GM19397 (cell line): ENCODE measurements around the gene NPTN.
"Not testable (repeated sequence)": the region's sequence is repeated elsewhere in the genome, so short reads cannot be mapped to it uniquely, and the experiment has no call there.

Experiments
- ATAC-seq: cut with Tn5 transposase; IDR thresholded peaks from one replicate; pipeline ENCODE4 v1.9.1; 2021; ENCODE audit warnings: mild to moderate bottlenecking, moderate library complexity; ENCODE audit not compliant: unreplicated experiment

The NPTN gene

DNA sequence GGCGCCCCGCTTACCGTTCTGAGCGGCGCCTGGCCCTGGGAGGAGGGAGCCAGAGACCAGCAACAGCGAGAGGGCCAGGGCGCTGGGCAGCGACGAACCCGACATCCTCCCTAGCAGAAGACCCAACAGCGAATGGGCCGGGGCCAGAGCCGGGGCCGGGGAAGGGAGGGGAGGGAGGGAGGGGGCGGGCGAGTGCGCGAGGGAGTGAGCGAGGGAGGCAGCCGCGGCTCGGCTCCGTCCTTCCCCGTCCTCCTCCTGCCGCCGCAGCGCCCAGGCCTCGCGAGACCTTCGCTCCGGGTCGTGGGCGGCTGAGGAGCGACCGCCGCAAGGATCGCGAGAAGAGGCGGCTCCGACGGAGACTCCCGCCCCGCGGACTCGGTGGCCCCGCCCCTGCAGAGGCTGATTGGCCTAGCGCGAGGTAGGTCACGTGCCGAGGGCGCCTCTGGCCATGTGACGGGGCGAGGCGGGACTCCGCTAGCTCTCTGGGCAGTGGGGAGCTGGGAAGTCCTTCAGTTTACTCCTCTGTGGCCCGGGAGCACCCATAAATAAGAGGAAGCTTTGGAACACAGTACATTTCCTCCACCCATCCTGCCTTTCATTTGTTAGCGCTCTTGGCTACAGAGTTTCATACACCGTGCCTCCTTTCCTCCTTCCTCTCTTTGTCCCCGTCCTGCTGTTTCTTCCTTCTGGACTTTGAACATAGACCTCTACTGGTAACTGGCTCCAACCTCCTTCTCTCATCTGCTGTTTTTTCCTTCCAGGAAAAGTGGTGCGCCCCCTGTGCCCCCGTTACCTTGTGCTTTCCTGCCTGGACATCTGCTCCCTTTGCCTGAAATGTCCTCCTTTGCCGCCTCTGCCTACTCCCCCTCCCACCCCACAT, at the start of gene NPTN:
TSS of gene NPTN (minus strand) at position 279 of the 880 bp plus-strand sequence. CDS start at position 105, 174 bp downstream.
- peak; percentile 93 for ATAC-seq

DNA sequence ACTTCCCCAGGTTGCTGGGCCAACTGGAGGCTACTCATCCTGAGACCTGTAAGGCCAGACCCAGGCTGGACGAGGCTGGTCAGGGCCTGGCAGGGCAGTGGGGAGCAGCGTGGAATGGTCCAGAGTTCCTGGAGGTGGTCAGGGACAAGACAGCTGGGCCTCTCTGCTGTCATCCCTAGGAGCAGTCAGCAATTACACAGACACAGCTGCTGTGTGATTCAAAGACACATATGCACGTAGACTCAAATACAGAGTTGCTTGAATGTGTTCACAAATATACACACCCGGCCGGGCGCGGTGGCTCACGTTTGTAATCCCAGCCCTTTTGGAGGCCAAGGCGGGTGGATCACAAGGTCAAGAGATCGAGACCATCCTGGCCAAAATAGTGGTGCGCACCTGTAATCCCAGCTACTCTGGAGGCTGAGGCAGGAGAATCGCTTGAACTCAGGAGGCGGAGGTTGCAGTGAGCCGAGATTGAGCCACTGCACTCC, 49.5 kb upstream of the NPTN start:
- no peak for ATAC-seq

DNA sequence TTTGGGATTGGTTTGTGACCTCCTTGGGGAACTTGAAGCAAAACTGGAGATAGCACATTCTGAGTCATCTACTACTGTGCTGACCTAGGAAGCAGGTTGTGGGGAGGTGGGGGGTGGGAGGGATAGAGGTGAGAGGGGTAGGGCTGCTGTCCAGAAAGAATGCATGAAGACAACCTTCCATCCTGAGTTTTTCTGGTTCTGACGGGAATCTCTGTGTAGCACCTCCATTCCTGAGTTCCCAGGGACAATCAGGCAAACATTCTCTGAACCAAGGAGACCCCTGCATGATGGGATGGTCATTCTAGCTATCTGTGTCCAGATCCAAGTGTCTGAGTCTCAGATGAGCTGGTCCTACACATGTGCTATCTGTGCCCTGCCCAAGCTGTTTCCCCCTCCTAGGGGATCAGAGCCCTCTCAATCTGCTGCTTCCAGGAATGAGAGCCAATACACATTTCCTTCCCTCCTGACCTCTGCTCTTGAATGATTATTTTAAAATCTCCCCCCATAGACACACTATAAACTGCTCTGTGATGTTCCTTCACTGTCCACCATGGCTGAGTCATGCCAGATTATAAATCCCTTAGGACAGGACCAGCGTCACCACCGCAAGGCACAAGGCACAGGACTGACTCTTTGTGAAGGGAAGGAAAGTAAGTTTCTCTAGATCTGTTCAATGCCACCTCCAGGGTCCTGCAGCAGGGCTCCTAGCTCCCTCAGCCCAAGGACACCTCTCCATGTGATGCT, 48.8 kb upstream of the NPTN start:
- ATAC-seq: no peak

DNA sequence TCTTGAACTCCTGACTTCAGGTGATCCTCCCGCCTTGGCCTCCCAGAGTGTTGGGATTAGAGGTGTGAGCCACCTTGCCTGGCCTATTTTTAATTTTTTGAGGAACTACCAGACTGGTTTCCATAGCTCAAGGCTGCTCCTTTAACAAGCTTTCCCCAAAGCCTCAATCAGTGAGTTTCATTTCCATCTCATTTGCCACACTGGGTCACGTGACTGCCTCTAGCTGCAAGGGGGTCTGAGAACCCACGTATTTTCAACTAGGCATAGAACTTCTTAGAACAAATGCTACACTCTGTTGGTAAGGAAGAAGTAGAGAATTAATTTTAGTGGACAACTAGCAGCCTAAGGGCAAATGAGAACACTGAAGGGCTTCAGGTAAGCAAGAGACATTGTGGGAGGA, 47.9 kb upstream of the NPTN start:
- ATAC-seq: no peak

DNA sequence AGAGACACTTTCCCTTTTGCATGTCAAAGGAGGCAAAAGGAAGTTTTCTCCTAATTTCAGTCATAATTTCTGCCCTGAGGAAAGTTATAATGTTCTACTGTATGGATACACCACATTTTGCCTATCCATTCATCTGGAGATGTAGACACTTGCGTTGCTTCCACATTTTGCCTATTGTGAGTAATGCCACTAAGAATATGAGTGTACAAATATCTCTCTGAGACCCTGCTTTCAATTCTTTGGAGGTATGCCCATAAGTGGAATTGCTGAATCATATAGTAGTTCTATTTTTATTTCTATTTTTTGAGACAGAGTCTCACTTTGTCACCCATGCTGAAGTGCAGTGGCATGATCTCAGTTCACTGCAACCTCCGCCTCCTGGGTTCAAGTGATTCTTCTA, 47.4 kb upstream of the NPTN start:
- no peak for ATAC-seq

DNA sequence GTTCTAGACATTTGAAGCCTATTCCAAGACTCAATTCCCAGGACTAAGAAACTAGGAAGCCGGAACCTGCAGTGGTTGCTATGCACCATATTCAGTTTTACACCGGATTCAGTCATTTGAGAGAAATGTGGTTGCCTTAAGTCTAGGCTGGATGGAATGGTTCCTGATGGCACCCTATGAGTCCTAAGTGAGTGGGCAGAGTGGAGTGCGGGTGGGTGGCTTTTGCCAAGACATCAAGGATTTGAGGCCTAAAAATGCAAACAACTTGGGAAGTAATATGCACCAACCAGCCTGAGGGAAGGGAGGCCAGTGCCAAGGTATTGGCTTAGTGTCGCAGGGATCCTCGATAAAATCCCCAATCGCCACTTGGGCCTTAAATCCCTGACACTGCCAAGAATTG, 46.8 kb upstream of the NPTN start:
- ATAC-seq: no peak

DNA sequence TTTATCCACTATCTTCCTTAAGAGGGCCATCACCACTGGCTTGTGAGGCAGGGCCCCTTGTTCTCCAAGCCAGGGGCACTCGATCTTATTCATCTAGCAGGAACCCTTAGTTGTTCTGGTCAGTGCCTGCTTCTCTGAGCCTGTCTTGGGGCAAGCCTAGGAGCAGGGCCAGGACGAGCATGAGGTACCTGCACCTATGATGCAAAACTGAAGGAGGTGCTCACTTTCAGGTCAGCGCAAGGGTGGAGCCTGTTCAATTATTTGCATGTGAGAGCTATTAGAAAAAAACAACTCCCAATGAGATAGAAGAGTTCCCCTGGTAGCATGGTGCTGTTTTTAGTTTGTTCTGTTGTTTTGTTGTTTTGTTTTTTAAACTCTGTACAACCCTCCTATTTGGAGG, 46.0 kb upstream of the NPTN start:
- no peak for ATAC-seq

DNA sequence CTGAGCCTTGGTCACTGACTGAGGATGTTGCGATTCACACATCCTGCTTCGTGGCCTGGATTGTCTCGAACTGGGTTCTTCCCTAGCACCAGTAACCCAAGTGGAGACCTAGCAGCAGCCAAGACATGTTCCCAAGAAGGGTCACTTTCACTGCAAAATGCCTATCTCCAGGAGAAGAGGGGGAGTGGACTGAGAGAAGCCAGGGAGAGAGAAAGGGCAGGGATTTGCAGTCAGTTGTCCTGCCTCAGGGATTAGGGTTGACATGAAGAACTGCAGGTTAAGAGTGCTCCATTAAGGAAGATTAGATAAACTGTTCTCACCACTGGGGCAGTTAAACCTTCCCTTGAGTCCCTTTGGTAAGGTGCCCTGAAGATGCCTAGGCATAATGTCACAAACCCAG, 45.3 kb upstream of the NPTN start:
- no peak for ATAC-seq

DNA sequence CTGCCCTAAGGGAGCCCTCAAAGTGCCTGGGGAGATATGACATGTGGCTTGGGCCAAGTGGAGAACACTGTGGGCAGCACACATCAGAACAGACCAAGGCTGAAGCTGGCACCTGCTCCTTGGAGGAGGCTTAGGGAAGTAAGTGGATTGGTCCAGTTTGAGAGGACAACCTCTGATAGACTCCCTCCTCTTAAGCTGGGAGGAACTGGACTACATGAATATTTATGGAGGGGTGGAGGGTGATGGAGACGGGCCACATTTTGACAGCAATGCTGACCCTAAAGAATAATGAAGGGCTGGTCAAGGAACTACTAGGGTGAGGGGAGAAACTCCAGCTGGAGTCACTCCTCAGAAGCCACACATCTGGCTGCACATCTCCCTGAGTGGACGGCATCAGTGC, 44.5 kb upstream of the NPTN start:
- ATAC-seq: no peak

DNA sequence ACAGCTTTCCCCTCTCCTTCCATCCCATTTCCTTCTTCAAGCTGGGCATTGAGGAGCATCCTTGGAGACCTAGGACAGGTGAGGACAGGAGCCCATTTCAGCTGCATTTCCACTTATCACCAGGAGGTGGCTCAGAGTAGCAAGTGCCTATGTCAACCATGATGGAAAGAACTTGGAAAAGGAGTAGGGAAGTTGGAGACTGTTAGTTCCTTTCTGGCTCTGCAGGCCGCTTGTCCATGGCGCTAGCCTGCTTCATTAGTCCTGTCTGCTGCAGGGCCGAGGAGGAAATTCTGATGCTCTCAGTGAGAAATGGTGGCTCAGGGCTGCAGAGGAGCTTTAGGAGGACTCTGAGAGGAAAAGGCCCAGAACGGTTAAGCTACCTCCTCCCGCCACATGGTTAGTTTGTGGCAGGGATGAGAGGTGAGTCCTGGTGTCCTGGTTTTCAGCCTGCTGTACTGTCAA, 44.0 kb upstream of the NPTN start:
- ATAC-seq: no peak

DNA sequence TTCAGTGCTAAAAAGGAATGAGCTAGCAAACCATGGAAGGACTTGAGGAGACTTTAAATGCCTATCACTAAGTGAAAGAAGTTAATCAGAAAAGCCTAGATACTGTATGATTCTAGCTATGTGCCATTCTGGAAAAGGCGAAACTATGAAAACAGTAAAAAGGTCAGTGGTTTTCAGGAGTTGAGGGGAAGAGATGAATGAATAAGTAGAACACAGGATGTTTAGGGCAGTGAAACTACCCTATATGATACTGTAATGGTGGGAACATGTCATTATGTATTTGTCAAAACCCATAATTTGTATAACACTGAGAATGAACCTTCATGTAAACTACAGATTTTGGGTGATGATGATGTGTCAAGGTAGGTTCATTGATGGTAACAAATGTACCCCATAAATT, 41.4 kb upstream of the NPTN start:
- no peak for ATAC-seq

DNA sequence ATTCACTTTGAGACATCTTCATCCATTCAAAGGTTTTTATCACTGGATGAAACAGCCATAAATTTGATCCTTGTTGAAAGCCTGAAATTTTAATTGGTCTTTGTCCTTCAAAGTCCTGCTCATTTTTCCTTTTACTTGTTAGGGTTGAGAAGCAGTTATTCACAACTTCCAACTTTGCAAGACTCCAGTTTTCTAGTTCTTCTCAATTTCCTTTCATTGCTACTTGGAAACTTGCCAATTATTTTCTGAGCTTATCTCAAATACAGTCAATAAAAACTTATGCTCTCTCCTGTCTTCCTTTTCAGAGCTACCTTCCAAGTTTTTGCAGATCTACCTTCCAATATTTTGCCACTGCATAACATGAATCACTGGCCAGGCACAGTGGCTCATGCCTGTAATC, 27.3 kb upstream of the NPTN start:
- no peak for ATAC-seq

DNA sequence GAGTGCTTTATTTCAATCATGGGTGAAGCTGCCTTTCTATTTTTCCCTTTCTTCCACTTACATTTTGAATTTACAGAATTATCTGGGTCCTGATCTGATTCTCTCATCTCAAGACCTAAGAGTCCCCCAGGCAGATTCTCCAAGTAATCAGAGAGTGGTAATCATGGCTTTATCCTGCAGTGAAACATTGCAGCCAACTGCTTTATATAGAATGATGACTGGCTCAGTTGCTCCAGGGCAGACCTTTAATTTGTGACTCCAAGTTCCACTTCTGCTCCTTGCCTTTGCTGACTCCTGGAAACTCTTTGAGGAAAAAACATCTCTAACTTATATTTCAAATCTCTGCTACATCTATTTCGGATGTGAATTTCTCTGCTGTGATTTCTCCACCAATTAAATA, 25.5 kb upstream of the NPTN start:
- no peak for ATAC-seq

DNA sequence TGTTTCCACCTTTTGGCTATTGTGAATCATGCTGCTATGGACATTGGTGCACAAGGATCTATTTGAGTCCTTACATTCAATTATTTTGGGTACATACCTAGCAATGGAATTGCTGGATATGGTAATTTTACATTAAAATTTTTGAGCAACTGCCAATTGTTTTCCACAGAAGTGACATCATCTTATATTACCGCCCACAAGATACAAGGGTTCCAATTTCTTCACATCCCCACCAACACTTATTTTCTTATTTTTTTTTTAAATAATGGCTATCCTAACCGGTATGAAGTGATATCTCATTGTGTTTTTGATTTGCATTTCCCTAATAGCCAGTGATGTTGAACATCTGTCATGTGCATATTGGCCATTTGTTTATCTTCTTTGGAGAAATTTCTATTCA, 22.5 kb upstream of the NPTN start:
- ATAC-seq: no peak

DNA sequence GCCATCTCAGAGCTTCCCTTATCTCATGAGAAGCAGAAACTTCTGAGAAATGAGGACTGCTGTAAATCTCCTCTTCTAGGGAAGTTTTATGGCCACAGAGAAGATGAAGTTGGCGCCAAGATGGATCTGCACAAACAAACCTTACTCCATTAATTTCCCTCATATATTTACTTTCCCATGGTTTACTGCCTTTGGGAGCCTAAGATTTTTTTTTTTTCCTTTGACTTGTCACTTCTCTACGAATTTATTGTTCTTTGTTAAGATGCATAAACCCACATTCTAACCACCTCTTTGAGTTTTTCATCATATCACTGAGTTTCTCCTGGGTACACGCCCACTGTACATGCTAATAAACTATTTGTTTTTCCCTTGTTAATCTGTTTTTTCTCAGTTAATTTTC, 21.5 kb upstream of the NPTN start:
- ATAC-seq: no peak

DNA sequence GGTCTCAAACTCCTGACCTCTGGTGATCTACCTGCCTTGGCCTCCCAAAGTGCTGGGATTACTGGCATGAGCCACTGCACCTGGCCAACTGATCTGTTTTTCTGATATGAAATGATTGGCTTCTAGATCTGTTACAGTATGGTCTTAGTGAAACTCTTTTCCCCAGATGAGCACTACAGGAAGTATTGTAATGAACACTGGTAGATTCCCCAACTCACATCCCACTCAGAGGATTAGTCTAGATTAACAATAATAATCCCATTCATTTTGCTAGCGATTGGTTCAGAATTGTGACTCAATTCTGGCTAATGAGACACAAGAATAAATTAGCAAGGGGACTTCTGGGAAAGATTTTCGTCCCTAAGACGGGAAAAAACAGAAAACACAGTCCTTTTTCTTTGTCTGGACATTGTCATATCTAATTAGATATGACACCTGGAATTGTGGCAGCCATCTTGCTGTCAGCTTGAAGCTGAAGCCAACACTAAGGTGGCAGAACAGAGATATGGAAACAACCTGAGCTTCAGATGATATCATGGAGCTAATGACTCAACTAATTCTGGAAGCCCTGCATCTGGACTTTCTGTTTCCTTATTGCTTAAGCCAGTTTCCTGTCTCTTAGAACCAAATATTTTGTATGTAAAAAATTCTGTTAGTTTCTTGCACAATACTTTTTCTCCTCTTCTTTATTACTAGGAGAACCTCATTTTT, 17.4 kb upstream of the NPTN start:
- ATAC-seq: no peak

DNA sequence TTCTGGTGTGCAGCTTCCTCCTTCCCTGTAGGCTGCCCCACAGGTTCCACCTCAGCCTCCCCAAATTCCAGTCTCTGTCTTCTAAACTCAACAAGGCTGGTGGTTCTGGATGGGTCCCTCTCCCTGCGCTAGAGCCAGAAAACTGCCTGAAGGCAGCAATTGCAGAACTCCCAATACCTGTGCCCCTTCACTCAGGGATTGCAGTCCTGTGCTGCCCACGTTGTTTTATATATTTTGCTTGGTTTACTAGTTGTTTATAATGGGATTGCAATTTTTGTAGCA, 14.8 kb upstream of the NPTN start:
- no peak for ATAC-seq

DNA sequence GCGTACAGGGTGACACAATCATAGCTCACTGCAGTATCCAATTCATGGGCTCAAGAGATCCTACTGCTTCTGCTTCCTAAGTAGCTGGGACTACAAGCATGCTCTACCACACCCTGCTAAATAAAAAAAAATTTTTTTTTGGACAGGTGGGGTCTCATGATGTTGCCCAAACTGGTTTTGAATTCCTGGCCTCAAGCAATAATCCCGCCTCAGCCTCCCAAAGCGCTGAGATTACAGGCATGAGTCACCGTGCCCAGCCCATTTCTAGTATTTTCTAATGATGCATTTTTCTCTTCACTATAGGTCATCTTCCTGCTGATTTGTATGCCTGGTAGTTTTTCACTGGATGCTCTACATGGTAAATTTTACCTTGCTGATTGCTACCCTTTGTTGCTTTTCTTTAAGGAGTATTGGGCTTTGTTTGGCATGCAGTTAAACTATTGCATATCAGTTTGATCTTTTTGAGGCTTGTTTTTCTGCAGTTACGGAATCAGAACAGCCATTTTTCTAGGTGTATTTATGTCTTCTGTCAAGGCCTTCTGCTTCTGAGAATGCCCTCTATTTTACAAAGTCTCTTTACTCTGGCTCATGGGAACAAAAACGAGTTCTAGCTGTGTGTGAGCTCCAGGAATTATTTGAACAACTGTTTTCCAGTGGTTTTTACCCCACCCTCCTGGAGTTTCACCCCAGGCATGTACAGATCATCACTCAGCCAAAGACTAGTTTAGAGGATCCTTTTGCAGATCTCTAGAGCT, 14.2 kb upstream of the NPTN start:
- ATAC-seq: no peak

DNA sequence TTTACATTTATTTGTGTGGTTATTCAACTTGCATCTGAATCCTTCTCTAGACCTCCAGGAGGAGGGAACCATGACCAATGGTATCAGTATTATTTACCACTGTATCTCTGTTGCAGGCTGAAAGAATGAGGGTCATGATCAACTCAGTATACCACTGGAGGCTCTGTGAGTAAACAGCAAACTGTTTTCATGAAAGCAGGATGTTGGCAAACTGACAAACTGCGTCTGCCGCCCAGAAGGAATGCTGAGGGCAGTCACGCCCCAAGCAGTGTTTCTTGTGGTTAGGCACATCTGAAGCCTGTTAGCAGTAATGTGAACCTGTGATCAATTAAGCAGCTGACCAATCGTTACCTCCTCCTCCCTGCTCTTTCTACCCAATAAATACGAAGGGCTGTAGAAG, 6.3 kb upstream of the NPTN start:
- ATAC-seq: not testable (repeated sequence)

DNA sequence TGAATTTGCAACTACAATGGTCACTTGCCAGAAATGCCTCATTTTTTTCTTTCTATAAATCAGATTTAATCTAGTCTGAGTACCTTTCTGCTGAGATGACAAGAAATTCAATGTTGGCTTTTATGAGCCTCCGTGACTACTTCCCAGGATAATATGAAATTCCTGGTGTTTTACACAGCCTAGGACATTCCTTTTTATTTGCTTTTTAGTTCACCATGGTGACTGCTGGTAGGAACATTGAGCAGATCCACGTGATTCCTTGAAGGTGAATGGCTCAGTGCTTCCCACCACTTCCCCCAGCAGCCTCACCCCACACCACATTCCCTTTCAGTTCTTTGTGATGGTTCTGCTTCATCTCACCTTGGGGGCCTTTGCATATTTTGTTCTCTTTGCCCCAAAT, 4.3 kb upstream of the NPTN start:
- ATAC-seq: no peak

DNA sequence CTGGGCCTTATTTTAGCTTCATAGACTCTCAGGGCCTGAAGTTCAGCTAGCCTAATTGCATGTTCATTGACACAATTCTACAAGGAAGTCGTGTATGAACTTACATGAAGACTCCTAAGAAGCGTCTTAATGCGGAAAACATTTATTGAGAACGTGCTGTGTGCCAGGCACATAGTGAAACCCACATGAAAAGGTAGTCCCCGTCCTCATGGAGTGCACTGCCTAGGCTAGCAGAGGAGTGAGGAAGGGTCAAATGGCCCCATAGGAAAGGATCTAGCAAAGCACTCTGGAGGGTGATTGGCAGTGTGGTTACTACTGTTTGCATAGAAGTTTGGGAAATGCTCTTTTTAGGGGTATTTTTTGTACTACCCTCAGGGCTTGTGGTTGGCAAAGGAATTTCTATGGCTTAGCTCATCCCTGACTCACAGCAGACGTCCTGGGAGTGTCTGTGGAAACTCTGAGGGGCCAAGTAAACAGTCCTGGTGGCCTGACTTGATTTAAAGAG, 854 bp upstream of the NPTN start:
- no peak for ATAC-seq
